ENCODE data around the gene NACC2. TPM values are rescaled to one million over a fixed set of nuclear protein-coding genes. Genes with fewer than 3 reads are reported as not detected.

The NACC2 gene
- polyA plus RNA-seq, 3 donors: 8.1 to 32.4 (median 8.7) TPM

GRCh38 chr9:136098844-136099243 is 3.8 kb upstream of the NACC2 start:
- WGBS (ENCODE audit: insufficient coverage): 18% methylated on average over 13 of the region's 14 CpGs
- H3K4me1 ChIP-seq (ENCODE audit: control insufficient read depth in 1 of 2, insufficient read depth in 2 of 2, low read length in 2 of 2): peaks cover 21 to 30% of the 10 kb centered on the region in 2 donors
- Mint-ChIP-seq H3K27ac (peak overlapping the region in 1 of 7 donors; percentile 34), H3K27me3 (ENCODE audit: low read depth in 3 of 3) (peaks cover 11 to 31% (median 14%) of the 10 kb centered on the region in 3 donors), H3K9me3 (peaks cover 0 to 3% (median 0%) of the 10 kb centered on the region in 7 donors), H3K4me1 (peaks cover 20% of the 10 kb centered on the region), H3K36me3 (peaks cover 1 to 3% of the 10 kb centered on the region in 2 donors), H3K4me3 (peak overlapping the region; percentile 45 to 85)
- peaks cover 0 to 16% of the 10 kb centered on the region in 2 donors for H3K27me3 ChIP-seq (ENCODE audit: control insufficient read depth in 2 of 2, insufficient read depth in 2 of 2, low read length in 2 of 2)
- H3K4me3 ChIP-seq (replicated peaks in 1 of 3; ENCODE audit: low read depth in 2 of 3, low read length in 3 of 3): no peak overlapping the region
- peaks cover 18% of the 10 kb centered on the region for H3K79me2 ChIP-seq (ENCODE audit: insufficient read depth, low read length)
- no peak for DNase-seq
- peak overlapping the region; percentile 21 for H3K9ac ChIP-seq (ENCODE audit: insufficient read depth, low read length, poor library complexity, severe bottlenecking)
- no peak overlapping the region for H3K27ac ChIP-seq (ENCODE audit: low read depth in 1 of 2, low read length in 2 of 2)
- H4K20me1 ChIP-seq (ENCODE audit: insufficient read depth, low read length): peaks cover 7% of the 10 kb centered on the region
- H3K4me2 ChIP-seq (replicated peaks; ENCODE audit: extremely low read depth, low read length, poor library complexity, severe bottlenecking): peak overlapping the region; percentile 42
- intact Hi-C loops (cut with micrococcal nuclease): no loop called here
- H2AFZ ChIP-seq (ENCODE audit: insufficient read depth, low read depth, low read length, poor library complexity, severe bottlenecking): no peak overlapping the region
- no peaks in the 10 kb centered on the region for H3K9me3 ChIP-seq (replicated peaks in 1 of 2; ENCODE audit: control insufficient read depth in 1 of 2, insufficient read depth in 1 of 2, low read length in 2 of 2)
- H3K36me3 ChIP-seq (replicated peaks in 1 of 2; ENCODE audit: control insufficient read depth in 1 of 2, insufficient read depth in 2 of 2, low read length in 2 of 2): no peaks in the 10 kb centered on the region
- TF ChIP-seq CTCF (IDR thresholded peaks at IDR 0.05): no peak

GRCh38 chr9:136098210-136098609 is 3.1 kb upstream of the NACC2 start:
- Histone ChIP-seq H3K4me1 (ENCODE audit: control insufficient read depth in 1 of 2, insufficient read depth in 2 of 2, low read length in 2 of 2) (peaks cover 27 to 36% of the 10 kb centered on the region in 2 donors), H4K20me1 (ENCODE audit: insufficient read depth, low read length) (peaks cover 14% of the 10 kb centered on the region), H3K27ac (ENCODE audit: low read depth in 1 of 2, low read length in 2 of 2) (no peak overlapping the region), H3K4me2 (replicated peaks; ENCODE audit: extremely low read depth, low read length, poor library complexity, severe bottlenecking) (no peak overlapping the region), H2AFZ (ENCODE audit: insufficient read depth, low read depth, low read length, poor library complexity, severe bottlenecking) (no peak overlapping the region), H3K36me3 (replicated peaks in 1 of 2; ENCODE audit: control insufficient read depth in 1 of 2, insufficient read depth in 2 of 2, low read length in 2 of 2) (no peaks in the 10 kb centered on the region), H3K79me2 (ENCODE audit: insufficient read depth, low read length) (peaks cover 25% of the 10 kb centered on the region), H3K9me3 (replicated peaks in 1 of 2; ENCODE audit: control insufficient read depth in 1 of 2, insufficient read depth in 1 of 2, low read length in 2 of 2) (no peaks in the 10 kb centered on the region), H3K4me3 (replicated peaks in 1 of 3; ENCODE audit: low read depth in 2 of 3, low read length in 3 of 3) (no peak overlapping the region), H3K27me3 (ENCODE audit: control insufficient read depth in 2 of 2, insufficient read depth in 2 of 2, low read length in 2 of 2) (peaks cover 0 to 11% of the 10 kb centered on the region in 2 donors), H3K9ac (ENCODE audit: insufficient read depth, low read length, poor library complexity, severe bottlenecking) (no peak overlapping the region)
- Mint-ChIP-seq H3K9me3 (peaks cover 0 to 3% (median 0%) of the 10 kb centered on the region in 7 donors), H3K27me3 (ENCODE audit: low read depth in 3 of 3) (peaks cover 9 to 26% (median 14%) of the 10 kb centered on the region in 3 donors), H3K27ac (peak overlapping the region in 1 of 7 donors; percentile 52), H3K4me3 (peak overlapping the region; percentile 45 to 85), H3K36me3 (peaks cover 1 to 3% of the 10 kb centered on the region in 2 donors), H3K4me1 (peaks cover 27% of the 10 kb centered on the region)
- intact Hi-C loops (cut with micrococcal nuclease): no loop called here
- no peak for DNase-seq
- 94% methylated on average over 7 of the region's 11 CpGs for WGBS (ENCODE audit: insufficient coverage)
- no peak for TF ChIP-seq CTCF (IDR thresholded peaks at IDR 0.05)

Measured in CD14-positive monocyte (primary cell).